GM10248 (cell line): ENCODE data around the gene VOPP1.

Experiments
- CTCF ChIA-PET: fragments of 300-600 bp; sonication (Branson Sonifier 250); formaldehyde crosslinking; extraction: SDS; loops from one replicate; lab custom pipeline; 2021; ENCODE audit warnings: antibody characterized with exemption; lab: Yijun Ruan, JAX
- POLR2A ChIA-PET: fragments of 350-650 bp; sonication (Branson Sonifier 250); formaldehyde crosslinking; extraction: SDS; loops from one replicate; lab custom pipeline; 2020; ENCODE audit warnings: antibody characterized with exemption; lab: Yijun Ruan, JAX
- DNase-seq: peaks from one replicate; pipeline ENCODE4 v3.0.0; 2012; ENCODE audit errors: extremely low spot score
- CTCF ChIP-seq: IDR thresholded peaks from 2 replicates; pipeline ENCODE4 v1.5.1; 2012; ENCODE audit warnings: mild to moderate bottlenecking, low read depth; ENCODE audit errors: extremely low read depth, missing control alignments, control extremely low read depth

The VOPP1 gene

GRCh38 chr7:55556031-55556430, 16.3 kb downstream of the VOPP1 start:
- TF ChIP-seq CTCF: no peak
- DNase-seq: no peak
- ChIA-PET POLR2A (interaction anchor here (1.3 kb wide), 1 partner anchor 9 kb away, joined by 5 read pairs; no protein-coding TSS in a partner anchor), CTCF (interaction anchor here (1.1 to 3.9 kb wide), 5 partner anchors 9 to 40 kb away, joined by 4 to 19 read pairs (median 5); no protein-coding TSS in a partner anchor)

- TF ChIP-seq CTCF: no peak
- POLR2A ChIA-PET: interaction anchor here (1.3 kb wide), 1 partner anchor 8 kb away, joined by 5 read pairs; no protein-coding TSS in a partner anchor
- DNase-seq: no peak
- CTCF ChIA-PET: interaction anchor here (1.3 to 3.9 kb wide), 6 partner anchors 9 to 39 kb away, joined by 4 to 19 read pairs (median 6); no protein-coding TSS in a partner anchor
Measured at GRCh38 chr7:55555160-55555559, 17.1 kb downstream of the VOPP1 start.

- POLR2A ChIA-PET: interaction anchor here (0.6 to 1.5 kb wide), 2 partner anchors 12 to 21 kb away, joined by 4 to 8 read pairs; no protein-coding TSS in a partner anchor
- no peak for DNase-seq
- TF ChIP-seq CTCF: no peak
- CTCF ChIA-PET: interaction anchor here (0.8 to 3.9 kb wide), 6 partner anchors 7 to 33 kb away, joined by 3 to 19 read pairs (median 4); no protein-coding TSS in a partner anchor
Measured at GRCh38 chr7:55554038-55554437, 18.3 kb downstream of the VOPP1 start.

GRCh38 chr7:55553024-55553345, 19.3 kb downstream of the VOPP1 start:
- CTCF ChIA-PET: interaction anchor here (1.2 to 3.9 kb wide), 3 partner anchors 14 to 29 kb away, joined by 3 to 19 read pairs (median 3); no protein-coding TSS in a partner anchor
- DNase-seq: no peak
- POLR2A ChIA-PET: interaction anchor here (0.6 to 1.5 kb wide), 3 partner anchors 17 to 802 kb away, joined by 3 to 8 read pairs (median 3); no protein-coding TSS in a partner anchor
- no peak for TF ChIP-seq CTCF

GRCh38 chr7:55552320-55553023, 19.8 kb downstream of the VOPP1 start:
- POLR2A ChIA-PET: interaction anchor here (0.6 kb wide), 1 partner anchor 802 kb away, joined by 3 read pairs; no protein-coding TSS in a partner anchor
- CTCF ChIA-PET: interaction anchor here (1.2 to 3.9 kb wide), 3 partner anchors 14 to 28 kb away, joined by 3 to 19 read pairs (median 3); no protein-coding TSS in a partner anchor
- no peak for TF ChIP-seq CTCF
- no peak for DNase-seq

GRCh38 chr7:55550841-55551537, 21.3 kb downstream of the VOPP1 start:
- ChIA-PET CTCF (interaction anchor here (0.6 to 7.7 kb wide), 4 partner anchors 8 to 15 kb away, joined by 3 to 124 read pairs (median 12); no protein-coding TSS in a partner anchor), POLR2A (no interaction called here)
- no peak for TF ChIP-seq CTCF
- no peak for DNase-seq
